Measurements from ENCODE around the gene DDB1. TPM values are rescaled to one million over a fixed set of nuclear protein-coding genes. Genes with fewer than 3 reads are reported as not detected.

Gene DDB1
- total and polyA plus RNA-seq, 2 of the 4 experiments (the other 2 are of a cell fraction): 221 to 412 TPM

DNA sequence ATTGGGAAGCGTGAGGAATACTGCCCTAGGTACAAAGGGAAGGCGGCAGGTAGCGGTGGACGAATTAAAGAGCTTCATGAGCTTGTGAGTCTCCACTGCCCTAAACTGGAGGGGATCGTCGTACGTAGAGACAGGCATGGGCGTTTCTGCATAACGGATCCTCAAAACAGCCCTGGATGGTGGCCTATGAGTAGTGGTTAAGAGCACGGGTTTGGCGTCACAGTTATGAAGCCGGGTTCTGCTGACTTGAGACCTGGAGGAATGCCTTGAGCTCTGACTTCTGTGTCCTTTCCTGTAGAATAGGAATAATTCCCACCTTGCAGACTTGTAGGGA lies 29.6 kb upstream of the DDB1 start:
- Histone ChIP-seq H3K18ac (ENCODE audit: low read depth, low read length) (peak overlapping the region; percentile 70), H2AK5ac (ENCODE audit: low read depth, low read length) (peak overlapping the region; percentile 91), H4K91ac (ENCODE audit: insufficient read depth, low read depth, low read length) (peak overlapping the region; percentile 98), H3K4me3 (ENCODE audit: insufficient read depth, low read depth, low read length) (peak overlapping the region; percentile 88), H3K56ac (ENCODE audit: extremely low read depth, insufficient read depth, low read length) (peak overlapping the region; percentile 79), H4K20me1 (ENCODE audit: insufficient read depth, low read length) (no peaks in the 10 kb centered on the region), H3K9ac (ENCODE audit: low read depth, low read length) (peak overlapping the region; percentile 91), H3K14ac (replicated peaks; ENCODE audit: low read depth, low read length) (peak overlapping the region; percentile 94), H2BK120ac (ENCODE audit: low read depth, low read length) (peak overlapping the region; percentile 58), H3K4ac (ENCODE audit: low read depth, low read length) (peak overlapping the region; percentile 90), H2BK15ac (ENCODE audit: low read depth, low read length) (peak overlapping the region; percentile 23; the same call in 2 of the 3 replicates), H2BK5ac (ENCODE audit: low read depth, low read length, poor library complexity, severe bottlenecking) (peak overlapping the region; percentile 88), H3K9me3 (ENCODE audit: control insufficient read depth, insufficient read depth, low read length) (no peaks in the 10 kb centered on the region), H3K23ac (ENCODE audit: low read depth, low read length) (peak overlapping the region; percentile 97), H4K8ac (ENCODE audit: low read depth in 2 of 2, low read length in 2 of 2) (peak overlapping the region; percentile 98), H3K79me1 (ENCODE audit: low read depth in 1 of 2, low read length in 2 of 2) (peaks cover 41 to 61% of the 10 kb centered on the region in 2 experiments; a peak in 3 of 4 replicates), H3K27ac (ENCODE audit: insufficient read depth, low read length) (peak overlapping the region; percentile 99), H2AK9ac (replicated peaks; ENCODE audit: low read depth, low read length, poor library complexity) (peak overlapping the region; percentile 95), H3K9me1 (ENCODE audit: insufficient read depth, low read length) (0 out of 2 replicates have a peak, but pooled peaks cover 3% of the 10 kb centered on the region), H2BK20ac (ENCODE audit: low read depth, low read length) (no peak overlapping the region), H3K27me3 (ENCODE audit: control insufficient read depth, insufficient read depth, low read length) (no peaks in the 10 kb centered on the region), H2AFZ (replicated peaks; ENCODE audit: low read length, poor library complexity) (peak overlapping the region; percentile 99), H4K5ac (ENCODE audit: low read depth, low read length) (peak overlapping the region; percentile 82), H3K4me1 (ENCODE audit: control insufficient read depth, insufficient read depth, low read length) (peaks cover 5% of the 10 kb centered on the region), H3K36me3 (ENCODE audit: control insufficient read depth, insufficient read depth, low read length) (peaks cover 19% of the 10 kb centered on the region), H3K4me2 (ENCODE audit: low read depth, low read length) (peak overlapping the region; percentile 98)
- 0% methylated on average over 9 of the region's 12 CpGs; no CpG with 5 or more reads in 1 of the 2 experiments for WGBS, 2 experiments (ENCODE audit: extremely low coverage in 2 of 2, insufficient read length in 1 of 2)
- POLR2A ChIA-PET (ENCODE audit: unreplicated experiment): interaction anchor here (1.4 kb wide), 1 partner anchor 22 kb away, joined by 3 read pairs; no protein-coding TSS in a partner anchor
- in situ Hi-C loops (cut with MboI; ENCODE audit: low sequenced_read_pairs): no loop called here
- CTCF ChIA-PET: interaction anchor here (1.9 kb wide), 1 partner anchor 23 kb away, joined by 7 read pairs; no protein-coding TSS in a partner anchor
- intact Hi-C loops (cut with micrococcal nuclease): loop anchor here (1.0 kb wide), 1 partner anchor 23 kb away; no protein-coding TSS in a partner anchor
- no peak for TF ChIP-seq CEBPB (IDR thresholded peaks at IDR 0.05; ENCODE audit: low read depth, low read length)
- no peak for TF ChIP-seq MXI1 (IDR thresholded peaks at IDR 0.05; ENCODE audit: borderline replicate concordance, low read depth, low read length)
- TF ChIP-seq, protein P1, sequence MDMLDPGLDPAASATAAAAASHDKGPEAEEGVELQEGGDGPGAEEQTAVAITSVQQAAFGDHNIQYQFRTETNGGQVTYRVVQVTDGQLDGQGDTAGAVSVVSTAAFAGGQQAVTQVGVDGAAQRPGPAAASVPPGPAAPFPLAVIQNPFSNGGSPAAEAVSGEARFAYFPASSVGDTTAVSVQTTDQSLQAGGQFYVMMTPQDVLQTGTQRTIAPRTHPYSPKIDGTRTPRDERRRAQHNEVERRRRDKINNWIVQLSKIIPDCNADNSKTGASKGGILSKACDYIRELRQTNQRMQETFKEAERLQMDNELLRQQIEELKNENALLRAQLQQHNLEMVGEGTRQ (IDR thresholded peaks at IDR 0.05; ENCODE audit: low read depth, low read length): no peak
- TF ChIP-seq RFX5 (IDR thresholded peaks at IDR 0.05; ENCODE audit: low read depth, low read length): 0 out of 2 replicates have a peak, but pooled peaks have one; percentile 10
- TF ChIP-seq POLR2A (IDR thresholded peaks at IDR 0.05; ENCODE audit: low read depth, low read length): no peak
- TF ChIP-seq MAZ (IDR thresholded peaks at IDR 0.05; ENCODE audit: borderline replicate concordance, low read depth, low read length): no peak
- no TSS peak for BruUV-seq (replicated peaks)
- peak; percentile 65 for DNase-seq
- dilution Hi-C loops (cut with HindIII; ENCODE audit: low sequenced_read_pairs, unreplicated experiment): no loop called here
- ATAC-seq (ENCODE audit: low read depth): peak; percentile 6; the same call in 1 of the 2 replicates
